Loucy (cell line): ENCODE measurements around the gene RSRC2.

Experiments
- H2AFZ ChIP-seq: fragments of 200-600 bp; sonication (generic); 2 replicates; pipeline ENCODE4 v1.6.0; 2016; ENCODE audit warnings: antibody characterized with exemption, mild to moderate bottlenecking, low read length, moderate library complexity
- H3F3A ChIP-seq: fragments of 200-600 bp; 2 replicates; pipeline ENCODE4 v1.6.0; 2016; ENCODE audit warnings: antibody characterized with exemption, low read depth, mild to moderate bottlenecking
- H3K27me3 ChIP-seq: fragments of 200-600 bp; sonication (generic); 2 replicates; pipeline ENCODE4 v1.6.1; 2014; ENCODE audit warnings: low read length, mild to moderate bottlenecking; ENCODE audit not compliant: insufficient read depth, poor library complexity, severe bottlenecking
- H3K36me3 ChIP-seq: fragments of 200-600 bp; sonication (generic); 2 replicates; pipeline ENCODE4 v1.6.1; 2016; ENCODE audit warnings: low read length; ENCODE audit not compliant: insufficient read depth
- H3K4me1 ChIP-seq: fragments of 200-600 bp; sonication (generic); 2 replicates; pipeline ENCODE4 v1.5.1; 2014; ENCODE audit warnings: low read length, mild to moderate bottlenecking; ENCODE audit not compliant: insufficient read depth, poor library complexity, severe bottlenecking
- H3K4me2 ChIP-seq: fragments of 200-600 bp; sonication (generic); 2 replicates; pipeline ENCODE4 v1.6.0; 2014; ENCODE audit warnings: antibody characterized with exemption, low read length, low read depth, mild to moderate bottlenecking; ENCODE audit not compliant: poor library complexity, severe bottlenecking
- H3K4me3 ChIP-seq: fragments of 200-600 bp; sonication (generic); 2 replicates; pipeline ENCODE4 v1.5.1; 2014; ENCODE audit warnings: low read length, mild to moderate bottlenecking, mixed read lengths; ENCODE audit not compliant: poor library complexity, severe bottlenecking
- H3K79me2 ChIP-seq: fragments of 200-600 bp; sonication (generic); 2 replicates; pipeline ENCODE4 v1.6.1; 2014; ENCODE audit warnings: low read length; ENCODE audit not compliant: insufficient read depth
- H3K9ac ChIP-seq: fragments of 200-600 bp; sonication (generic); 2 replicates; pipeline ENCODE4 v1.6.0; 2014; ENCODE audit warnings: mild to moderate bottlenecking, low read depth, low read length, moderate library complexity; ENCODE audit not compliant: poor library complexity, severe bottlenecking
- H3K9me2 ChIP-seq: fragments of 200-600 bp; sonication (generic); replicated peaks from 2 replicates; pipeline ENCODE4 v1.6.1; 2016; ENCODE audit warnings: low read depth, low read length, mixed read lengths
- H3K9me3 ChIP-seq: fragments of 200-600 bp; sonication (generic); 2 replicates; pipeline ENCODE4 v1.6.1; 2014; ENCODE audit warnings: mild to moderate bottlenecking, antibody characterized with exemption, low read length, low read depth; ENCODE audit not compliant: insufficient read depth
- H4K20me1 ChIP-seq: fragments of 200-600 bp; sonication (generic); 2 replicates; pipeline ENCODE4 v1.6.0; 2014; ENCODE audit warnings: antibody characterized with exemption, low read length, mild to moderate bottlenecking; ENCODE audit not compliant: insufficient read depth, poor library complexity, severe bottlenecking
- EZH2phosphoT487 ChIP-seq: fragments of 200-600 bp; IDR thresholded peaks from 2 replicates; pipeline ENCODE4 v1.6.1; 2018; ENCODE audit warnings: antibody characterized with exemption, mild to moderate bottlenecking, moderate library complexity, borderline replicate concordance
- TF ChIP-seq, protein P1 (sequence below): fragments of 200-600 bp; sonication (generic); conservative IDR thresholded peaks from 2 replicates; pipeline ENCODE4 v1.5.1; 2014; ENCODE audit warnings: mild to moderate bottlenecking, antibody characterized with exemption, low read length

RSRC2 gene

DNA sequence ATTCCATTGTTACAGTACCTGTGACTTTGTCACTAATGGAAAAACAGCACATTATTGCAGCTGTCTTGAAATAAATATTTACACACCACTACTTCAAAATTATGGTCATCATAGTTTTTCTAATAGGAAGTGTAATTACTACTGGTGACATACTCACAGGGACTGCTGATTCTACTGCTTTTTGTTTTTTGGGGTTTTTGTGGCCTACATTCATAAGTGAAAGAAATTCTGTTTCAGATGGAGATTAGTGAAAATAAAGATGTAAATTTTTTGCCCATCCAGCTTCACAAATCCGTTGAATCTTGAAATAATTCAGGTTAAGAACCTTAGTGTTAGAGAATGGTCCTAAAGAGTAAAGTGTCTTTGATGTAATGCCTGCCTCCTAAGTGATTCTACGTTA, 17.8 kb upstream of the RSRC2 start:
- H3K9me3 ChIP-seq = no peaks in the 10 kb centered on the region
- no peaks in the 10 kb centered on the region for H3K27me3 ChIP-seq
- no peaks in the 10 kb centered on the region for H3K9me2 ChIP-seq
- no peaks in the 10 kb centered on the region for H3K4me1 ChIP-seq
- TF ChIP-seq, protein P1, sequence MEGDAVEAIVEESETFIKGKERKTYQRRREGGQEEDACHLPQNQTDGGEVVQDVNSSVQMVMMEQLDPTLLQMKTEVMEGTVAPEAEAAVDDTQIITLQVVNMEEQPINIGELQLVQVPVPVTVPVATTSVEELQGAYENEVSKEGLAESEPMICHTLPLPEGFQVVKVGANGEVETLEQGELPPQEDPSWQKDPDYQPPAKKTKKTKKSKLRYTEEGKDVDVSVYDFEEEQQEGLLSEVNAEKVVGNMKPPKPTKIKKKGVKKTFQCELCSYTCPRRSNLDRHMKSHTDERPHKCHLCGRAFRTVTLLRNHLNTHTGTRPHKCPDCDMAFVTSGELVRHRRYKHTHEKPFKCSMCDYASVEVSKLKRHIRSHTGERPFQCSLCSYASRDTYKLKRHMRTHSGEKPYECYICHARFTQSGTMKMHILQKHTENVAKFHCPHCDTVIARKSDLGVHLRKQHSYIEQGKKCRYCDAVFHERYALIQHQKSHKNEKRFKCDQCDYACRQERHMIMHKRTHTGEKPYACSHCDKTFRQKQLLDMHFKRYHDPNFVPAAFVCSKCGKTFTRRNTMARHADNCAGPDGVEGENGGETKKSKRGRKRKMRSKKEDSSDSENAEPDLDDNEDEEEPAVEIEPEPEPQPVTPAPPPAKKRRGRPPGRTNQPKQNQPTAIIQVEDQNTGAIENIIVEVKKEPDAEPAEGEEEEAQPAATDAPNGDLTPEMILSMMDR = no peak
- no peak for TF ChIP-seq EZH2phosphoT487
- no peak overlapping the region for H3K4me3 ChIP-seq
- no peak overlapping the region for H3K4me2 ChIP-seq
- no peaks in the 10 kb centered on the region for H3F3A ChIP-seq
- H3K36me3 ChIP-seq = peaks cover 65% of the 10 kb centered on the region; the same call in 1 of the 2 replicates
- H3K79me2 ChIP-seq = no peaks in the 10 kb centered on the region
- H3K9ac ChIP-seq = no peak overlapping the region
- H4K20me1 ChIP-seq = no peaks in the 10 kb centered on the region
- no peak overlapping the region for H2AFZ ChIP-seq

DNA sequence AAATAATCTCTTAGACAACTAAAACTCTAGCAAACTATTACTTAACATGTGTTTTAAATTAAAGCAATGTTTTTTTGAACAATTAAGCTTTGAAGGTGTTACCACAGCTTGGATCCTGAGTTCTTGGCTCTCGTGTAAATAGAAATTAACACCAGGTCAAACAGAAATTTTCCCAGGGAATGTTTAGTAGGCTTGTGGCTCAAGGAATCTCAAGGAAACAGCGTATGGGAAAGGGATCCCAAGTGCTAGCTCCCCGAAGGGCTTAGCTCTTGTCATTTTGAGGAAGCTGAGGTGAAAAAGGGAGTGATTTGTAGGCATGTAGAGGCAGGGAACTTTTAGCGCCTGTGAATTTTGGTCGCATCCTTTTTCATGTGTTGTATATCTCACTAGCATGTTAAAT, 11.8 kb upstream of the RSRC2 start:
- no peaks in the 10 kb centered on the region; the same call in 1 of the 2 replicates for H3F3A ChIP-seq
- H3K27me3 ChIP-seq = no peaks in the 10 kb centered on the region
- H4K20me1 ChIP-seq = peaks cover 9% of the 10 kb centered on the region
- no peaks in the 10 kb centered on the region for H3K9me3 ChIP-seq
- TF ChIP-seq EZH2phosphoT487 = no peak
- TF ChIP-seq, protein P1 = no peak
- H3K79me2 ChIP-seq = peaks cover 8% of the 10 kb centered on the region; the same call in 1 of the 2 replicates
- H2AFZ ChIP-seq = no peak overlapping the region
- H3K9ac ChIP-seq = no peak overlapping the region
- H3K4me1 ChIP-seq = no peaks in the 10 kb centered on the region
- H3K36me3 ChIP-seq = peaks cover 57% of the 10 kb centered on the region; the same call in 1 of the 2 replicates
- H3K4me2 ChIP-seq = no peak overlapping the region
- no peak overlapping the region for H3K4me3 ChIP-seq
- H3K9me2 ChIP-seq = no peaks in the 10 kb centered on the region

DNA sequence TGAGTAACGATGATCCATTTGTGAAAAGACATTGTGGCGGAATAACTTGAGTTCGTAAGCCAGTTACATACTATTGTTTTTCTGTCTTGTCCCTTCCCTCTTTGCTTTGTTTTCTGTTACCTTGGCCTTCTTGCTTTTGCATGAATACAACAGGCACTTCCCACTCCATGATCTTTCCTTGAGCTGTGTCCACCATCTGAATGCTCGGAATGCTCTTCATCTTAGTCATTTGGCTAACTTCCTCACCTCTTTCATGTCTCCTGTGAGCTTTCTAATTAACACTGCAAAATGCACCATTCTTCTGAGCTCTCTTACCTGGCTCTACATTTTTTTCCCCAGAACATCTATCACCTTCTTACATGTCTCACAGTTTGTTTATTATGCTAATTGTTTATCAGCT, 10.3 kb upstream of the RSRC2 start:
- peaks cover 9% of the 10 kb centered on the region for H4K20me1 ChIP-seq

More for the DNA sequence above, 10.3 kb upstream of the RSRC2 start:
- Histone ChIP-seq H3K9me3 (no peaks in the 10 kb centered on the region), H3K9me2 (no peaks in the 10 kb centered on the region), H3K79me2 (peaks cover 23% of the 10 kb centered on the region; the same call in 1 of the 2 replicates), H2AFZ (no peak overlapping the region), H3K9ac (no peak overlapping the region), H3K4me2 (no peak overlapping the region), H3K36me3 (peaks cover 49% of the 10 kb centered on the region; the same call in 1 of the 2 replicates), H3K4me1 (no peaks in the 10 kb centered on the region), H3F3A (no peaks in the 10 kb centered on the region; the same call in 1 of the 2 replicates), H3K4me3 (no peak overlapping the region), H3K27me3 (no peaks in the 10 kb centered on the region)
- TF ChIP-seq, protein P1 = no peak
- no peak for TF ChIP-seq EZH2phosphoT487
